Measurements from ENCODE around the gene STUM.

- TF ChIP-seq POLR2A (IDR thresholded peaks at IDR 0.05) = no peak
- TF ChIP-seq CTCF (IDR thresholded peaks at IDR 0.05) = no peak
Observed at GRCh38 chr1:226548256-226549093, at the start of gene STUM.
